Inflammatory macrophage treated with lipopolysaccharide for 4 hours (primary cell): ENCODE measurements around the gene NBEA.

ENCODE experiments used
- DNase-seq: peaks from one replicate; pipeline ENCODE4 v3.0.0-alpha.2; 2020

The NBEA gene

GRCh38 chr13:35720690-35721554 lies 778.9 kb downstream of the NBEA start:
- DNase-seq = peak; percentile 16
